Nephron progenitor cell (in vitro differentiated cells): ENCODE measurements around the gene SH3BP5L.

ENCODE experiments used
- DNase-seq: peaks from one replicate; pipeline ENCODE4 v3.0.0; 2021
- H3K27ac Mint-ChIP-seq: 2 replicates; pipeline ENCODE4 v1.8.0; 2021; ENCODE audit warnings: mild to moderate bottlenecking, moderate library complexity, mixed read lengths
- H3K27me3 Mint-ChIP-seq: 2 replicates; pipeline ENCODE4 v1.8.0; 2021; ENCODE audit warnings: mild to moderate bottlenecking, low read depth, mixed read lengths; ENCODE audit not compliant: poor library complexity
- H3K36me3 Mint-ChIP-seq: 2 replicates; pipeline ENCODE4 v1.8.0; 2021; ENCODE audit warnings: low read depth, mixed read lengths
- H3K4me1 Mint-ChIP-seq: 2 replicates; pipeline ENCODE4 v1.8.0; 2021; ENCODE audit warnings: mixed read lengths
- H3K4me3 Mint-ChIP-seq: 2 replicates; pipeline ENCODE4 v1.8.0; 2021; ENCODE audit warnings: mild to moderate bottlenecking, moderate library complexity, mixed read lengths
- H3K9me3 Mint-ChIP-seq: 2 replicates; pipeline ENCODE4 v1.8.0; 2021; ENCODE audit warnings: mild to moderate bottlenecking, moderate library complexity, mixed read lengths
- CTCF ChIP-seq: fragments of 200-600 bp; sonication (generic); IDR thresholded peaks from 2 replicates; pipeline ENCODE4 v1.5.0; 2021; ENCODE audit warnings: antibody characterized with exemption

Gene SH3BP5L

GRCh38 chr1:248778906-248779305 lies 46.8 kb downstream of the SH3BP5L start:
- H3K27me3 Mint-ChIP-seq = peaks cover 5% of the 10 kb centered on the region
- H3K9me3 Mint-ChIP-seq = peaks cover 82% of the 10 kb centered on the region
- TF ChIP-seq CTCF = no peak
- H3K36me3 Mint-ChIP-seq = no peaks in the 10 kb centered on the region
- no peak overlapping the region for H3K4me3 Mint-ChIP-seq
- no peak overlapping the region for H3K27ac Mint-ChIP-seq
- H3K4me1 Mint-ChIP-seq = no peaks in the 10 kb centered on the region
- DNase-seq = no peak

GRCh38 chr1:248776991-248777390 lies 48.7 kb downstream of the SH3BP5L start:
- Mint-ChIP-seq H3K4me1 (no peaks in the 10 kb centered on the region), H3K27ac (no peak overlapping the region), H3K4me3 (no peak overlapping the region), H3K36me3 (no peaks in the 10 kb centered on the region), H3K9me3 (peaks cover 79% of the 10 kb centered on the region), H3K27me3 (peaks cover 3% of the 10 kb centered on the region)
- DNase-seq = no peak
- TF ChIP-seq CTCF = no peak

GRCh38 chr1:248775441-248775840 lies 50.3 kb downstream of the SH3BP5L start:
- no peak for TF ChIP-seq CTCF
- Mint-ChIP-seq H3K9me3 (peaks cover 76% of the 10 kb centered on the region), H3K36me3 (no peaks in the 10 kb centered on the region)

More at GRCh38 chr1:248775441-248775840, 50.3 kb downstream of the SH3BP5L start:
- H3K27me3 Mint-ChIP-seq = peaks cover 3% of the 10 kb centered on the region
- no peak for DNase-seq
- H3K4me1 Mint-ChIP-seq = no peaks in the 10 kb centered on the region
- H3K4me3 Mint-ChIP-seq = no peak overlapping the region
- H3K27ac Mint-ChIP-seq = no peak overlapping the region
